H1 (cell line): ENCODE data around the gene ACOX1. TPM values are rescaled to one million over a fixed set of nuclear protein-coding genes. Genes with fewer than 3 reads are reported as not detected.

Source experiments
- CTCF ChIA-PET: fragments of 300-600 bp; sonication (Branson Sonifier 250); formaldehyde crosslinking; loops from one replicate; lab custom pipeline; 2021; ENCODE audit not compliant: partially characterized antibody; lab: Charles Lee
- POLR2A ChIA-PET: fragments of 300-600 bp; sonication (Branson Sonifier 250); formaldehyde crosslinking; loops from one replicate; lab custom pipeline; 2021; ENCODE audit warnings: inconsistent platforms; ENCODE audit not compliant: partially characterized antibody; lab: Charles Lee
- DNase-seq, 2 experiments: peaks; one replicate each; pipeline versions ENCODE4 v3.0.0 to v3.0.0-alpha.2; 2010 to 2022; ENCODE audit warnings: low spot score in 2 of 2, low read depth in 1 of 2, mixed read lengths in 1 of 2
- FAIRE-seq: peaks from 2 replicates; lab custom pipeline; 2011; peaks lifted over from hg19 to GRCh38; lab: Jason Lieb, UNC
- H2AFZ ChIP-seq: 2 replicates; pipeline ENCODE4 v1.8.1; 2012; ENCODE audit warnings: low read length, inconsistent platforms
- H2AK5ac ChIP-seq: 2 replicates; pipeline ENCODE4 v1.6.1; 2013; ENCODE audit warnings: low read depth, low read length
- H2BK120ac ChIP-seq: replicated peaks from 2 replicates; pipeline ENCODE3; 2013; ENCODE audit warnings: low read depth, low read length, inconsistent platforms
- H2BK12ac ChIP-seq: 2 replicates; pipeline ENCODE4 v1.6.1; 2013; ENCODE audit warnings: low read depth, low read length
- H2BK15ac ChIP-seq: 2 replicates; pipeline ENCODE4 v1.6.1; 2013; ENCODE audit warnings: low read length
- H2BK20ac ChIP-seq: 2 replicates; pipeline ENCODE4 v1.6.1; 2013; ENCODE audit warnings: low read length
- H2BK5ac ChIP-seq: 2 replicates; pipeline ENCODE4 v1.6.1; 2013; ENCODE audit warnings: low read depth, low read length
- H3K14ac ChIP-seq: 2 replicates; pipeline ENCODE4 v1.6.1; 2013; ENCODE audit warnings: inconsistent platforms; ENCODE audit not compliant: insufficient read length
- H3K18ac ChIP-seq: 2 replicates; pipeline ENCODE4 v1.6.1; 2013; ENCODE audit warnings: low read length; ENCODE audit errors: extremely low read depth
- H3K23ac ChIP-seq: 2 replicates; pipeline ENCODE4 v1.6.1; 2013; ENCODE audit warnings: inconsistent platforms; ENCODE audit not compliant: insufficient read length
- H3K23me2 ChIP-seq: 2 replicates; pipeline ENCODE4 v1.6.1; 2013; ENCODE audit warnings: low read depth, low read length
- H3K27ac ChIP-seq: 2 replicates; pipeline ENCODE4 v1.6.1; 2011; ENCODE audit warnings: low read depth, low read length, inconsistent platforms
- H3K27me3 ChIP-seq, 4 experiments: replicated peaks in 1 of 4; 1 replicate in 1 of 4; 2 replicates in 3 of 4; pipeline versions ENCODE4 v1.6.1 to v1.8.1; 2011 to 2013; ENCODE audit warnings: low read length in 3 of 4, mild to moderate bottlenecking in 3 of 4, inconsistent platforms in 2 of 4, mixed read lengths in 2 of 4, moderate library complexity in 1 of 4; ENCODE audit not compliant: control insufficient read depth in 3 of 4, insufficient read depth in 3 of 4; ENCODE audit errors: extremely low read depth in 1 of 4
- H3K36me3 ChIP-seq, 4 experiments: 2 replicates each; pipeline versions ENCODE4 v1.6.1 to v1.8.1; 2011 to 2013; ENCODE audit warnings: mild to moderate bottlenecking in 4 of 4, low read length in 3 of 4, moderate library complexity in 2 of 4, control low read depth in 1 of 4, inconsistent platforms in 1 of 4; ENCODE audit not compliant: insufficient read depth in 4 of 4, control insufficient read depth in 2 of 4
- H3K4ac ChIP-seq: replicated peaks from 2 replicates; pipeline ENCODE3; 2013; ENCODE audit warnings: low read length, low read depth, mixed read lengths, inconsistent platforms; ENCODE audit not compliant: insufficient read length
- H3K4me1 ChIP-seq, 4 experiments: replicated peaks in 1 of 4; 1 replicate in 1 of 4; 2 replicates in 3 of 4; pipeline versions ENCODE4 v1.6.1 to v1.8.1; 2011 to 2013; ENCODE audit warnings: low read length in 3 of 4, inconsistent platforms in 2 of 4, mixed read lengths in 1 of 4; ENCODE audit not compliant: insufficient read depth in 4 of 4, control insufficient read depth in 3 of 4
- H3K4me2 ChIP-seq, 2 experiments: 2 replicates each; pipeline versions ENCODE4 v1.6.1 to v1.8.1; 2011 to 2013; ENCODE audit warnings: low read depth in 2 of 2, low read length in 2 of 2, control low read depth in 1 of 2, inconsistent platforms in 1 of 2, mild to moderate bottlenecking in 1 of 2; ENCODE audit not compliant: insufficient read depth in 1 of 2
- H3K4me3 ChIP-seq, 4 experiments: fragments of 200-600, 300-600 bp in 1 of 4; sonication (generic), shearing (Covaris generic), sonication (Bioruptor Twin) in 1 of 4; 2 replicates each; pipeline versions ENCODE4 v1.5.1 to v1.8.1; 2011 to 2016; ENCODE audit warnings: low read length in 4 of 4, low read depth in 3 of 4, control low read depth in 2 of 4, inconsistent platforms in 2 of 4, mild to moderate bottlenecking in 2 of 4, mixed read lengths in 1 of 4, moderate library complexity in 1 of 4; ENCODE audit not compliant: insufficient read depth in 2 of 4; ENCODE audit errors: extremely low read depth in 1 of 4
- H3K56ac ChIP-seq: replicated peaks from 2 replicates; pipeline ENCODE3; 2013; ENCODE audit warnings: low read depth, mild to moderate bottlenecking, mixed read lengths, low read length, inconsistent platforms; ENCODE audit not compliant: insufficient read length
- H3K79me1 ChIP-seq: 2 replicates; pipeline ENCODE4 v1.6.1; 2013; ENCODE audit warnings: low read depth, low read length, control low read depth
- H3K79me2 ChIP-seq, 2 experiments: 2 replicates each; pipeline versions ENCODE4 v1.6.1 to v1.8.1; 2012 to 2013; ENCODE audit warnings: low read length in 2 of 2, mild to moderate bottlenecking in 2 of 2, inconsistent platforms in 1 of 2; ENCODE audit not compliant: insufficient read depth in 2 of 2, control insufficient read depth in 1 of 2
- H3K9ac ChIP-seq, 4 experiments: replicated peaks in 1 of 4; 1 replicate in 1 of 4; 2 replicates in 3 of 4; pipeline versions ENCODE4 v1.6.1 to v1.8.1; 2011 to 2013; ENCODE audit warnings: low read depth in 3 of 4, low read length in 3 of 4, control low read depth in 2 of 4, mild to moderate bottlenecking in 2 of 4, moderate library complexity in 2 of 4, inconsistent platforms in 1 of 4; ENCODE audit errors: extremely low read depth in 1 of 4
- H3K9me3 ChIP-seq, 2 experiments: 2 replicates each; pipeline versions ENCODE4 v1.6.1 to v1.8.1; 2012 to 2013; ENCODE audit warnings: mild to moderate bottlenecking in 2 of 2, moderate library complexity in 2 of 2, control low read depth in 1 of 2, inconsistent platforms in 1 of 2, low read depth in 1 of 2, low read length in 1 of 2, mixed read lengths in 1 of 2; ENCODE audit not compliant: insufficient read depth in 2 of 2
- H4K20me1 ChIP-seq, 2 experiments: replicated peaks in 1 of 2; 2 replicates each; pipeline versions ENCODE3 to v1.8.1; 2011 to 2013; ENCODE audit warnings: inconsistent platforms in 2 of 2, low read length in 2 of 2, mild to moderate bottlenecking in 1 of 2; ENCODE audit not compliant: insufficient read depth in 2 of 2, control insufficient read depth in 1 of 2
- H4K5ac ChIP-seq: 2 replicates; pipeline ENCODE4 v1.6.1; 2013; ENCODE audit warnings: low read length, low read depth, mixed read lengths, inconsistent platforms; ENCODE audit not compliant: insufficient read length
- H4K8ac ChIP-seq: 2 replicates; pipeline ENCODE4 v1.8.0; 2013; ENCODE audit warnings: mild to moderate bottlenecking, moderate library complexity, low read length, inconsistent platforms; ENCODE audit not compliant: insufficient read depth; ENCODE audit errors: extremely low read depth
- H4K91ac ChIP-seq: replicated peaks from 2 replicates; pipeline ENCODE3; 2013; ENCODE audit warnings: low read length, mixed read lengths, inconsistent platforms; ENCODE audit not compliant: insufficient read length
- CTBP2 ChIP-seq: IDR thresholded peaks from 2 replicates; pipeline ENCODE4 v1.7.0; 2011; ENCODE audit warnings: borderline replicate concordance, mild to moderate bottlenecking, moderate library complexity, mixed read lengths, low read length; ENCODE audit not compliant: insufficient read depth, insufficient read length
- E2F6 ChIP-seq: IDR thresholded peaks from 2 replicates; pipeline ENCODE4 v1.6.1; 2012; ENCODE audit warnings: inconsistent platforms
- EGR1 ChIP-seq: IDR thresholded peaks from 2 replicates; pipeline ENCODE4 v1.6.1; 2011; ENCODE audit warnings: low read depth, low read length, borderline replicate concordance
- EP300 ChIP-seq, 2 experiments: IDR thresholded peaks; 1 replicate in 1 of 2; 2 replicates in 1 of 2; pipeline ENCODE4 v1.6.1; 2011 to 2012; ENCODE audit warnings: low read depth in 2 of 2, low read length in 2 of 2, mild to moderate bottlenecking in 2 of 2, borderline replicate concordance in 1 of 2, inconsistent platforms in 1 of 2, moderate library complexity in 1 of 2
- POLR2AphosphoS5 ChIP-seq: IDR thresholded peaks from 2 replicates; pipeline ENCODE4 v1.6.1; 2011; ENCODE audit warnings: low read depth, low read length
- SAP30 ChIP-seq: fragments of 300-600 bp; sonication (generic); IDR thresholded peaks from 2 replicates; pipeline ENCODE4 v1.7.1; 2012; ENCODE audit warnings: low read length, moderate library complexity, mild to moderate bottlenecking, inconsistent platforms; ENCODE audit not compliant: insufficient read depth, insufficient replicate concordance
- SP2 ChIP-seq: IDR thresholded peaks from 2 replicates; pipeline ENCODE4 v1.6.1; 2012; ENCODE audit warnings: mild to moderate bottlenecking, low read length, inconsistent platforms
- SP4 ChIP-seq: IDR thresholded peaks from 2 replicates; pipeline ENCODE4 v1.6.1; 2012; ENCODE audit warnings: low read length, inconsistent platforms
- SUZ12 ChIP-seq: fragments of 200-600 bp; sonication (generic); IDR thresholded peaks from 2 replicates; pipeline ENCODE4 v1.6.1; 2012; ENCODE audit warnings: mild to moderate bottlenecking, inconsistent platforms, low read length, moderate library complexity, mixed read lengths
- TAF7 ChIP-seq: optimal IDR thresholded peaks from 2 replicates; pipeline ENCODE3; 2011; ENCODE audit warnings: low read depth, mild to moderate bottlenecking, inconsistent platforms, low read length, moderate library complexity, borderline replicate concordance
- TBP ChIP-seq: IDR thresholded peaks from 2 replicates; pipeline ENCODE4 v1.6.1; 2011; ENCODE audit warnings: low read depth, low read length, improper control_type of control experiment
- WGBS, 2 experiments: shearing (Covaris generic) in 1 of 2; methylation state at CpG; one replicate each; pipeline versions ENCODE4 v1.1.6 to v1.1.7; 2013 to 2015; ENCODE audit warnings: low lambda C conversion rate in 2 of 2, mixed read lengths in 2 of 2, inconsistent platforms in 1 of 2, low coverage in 1 of 2, missing lambda C conversion rate in 1 of 2; ENCODE audit not compliant: insufficient replicate concordance in 2 of 2, insufficient coverage in 1 of 2, insufficient read length in 1 of 2; ENCODE audit errors: extremely low coverage in 1 of 2, missing lambda C conversion rate in 1 of 2; 5-methylcytosine and 5-hydroxymethylcytosine counted together
- polyA plus RNA-seq, 7 experiments: library from polyadenylated mRNA; depleted of rRNA in 3 of 7; stranded (reverse) in 5 of 7; unstranded in 2 of 7; fragments of >200 nt in 5 of 7; fragments of 200-250 nt in 2 of 7; gene quantifications; 1 replicate in 5 of 7; 2 replicates in 1 of 7; 4 replicates in 1 of 7; pipeline versions ENCODE4 v1.2.1 to v1.2.3, GENCODE V29; 2011 to 2013; ENCODE audit warnings: missing spikeins in 2 of 7, mixed read lengths in 2 of 7
- total RNA-seq: library from RNA; stranded (reverse); fragmentation: NEBNext Ultra II Directional; extraction: Animal tissue kit (Norgen Biotek cat#: 25700); gene quantifications from 2 replicates; pipeline ENCODE4 v1.2.1, GENCODE V29; 2021

ACOX1 gene
- total and polyA plus RNA-seq, 2 of the 8 experiments (the other 6 are each of a cell fraction or from before 2014, with no cell fraction given), result 10.5 to 30.4 TPM

DNA sequence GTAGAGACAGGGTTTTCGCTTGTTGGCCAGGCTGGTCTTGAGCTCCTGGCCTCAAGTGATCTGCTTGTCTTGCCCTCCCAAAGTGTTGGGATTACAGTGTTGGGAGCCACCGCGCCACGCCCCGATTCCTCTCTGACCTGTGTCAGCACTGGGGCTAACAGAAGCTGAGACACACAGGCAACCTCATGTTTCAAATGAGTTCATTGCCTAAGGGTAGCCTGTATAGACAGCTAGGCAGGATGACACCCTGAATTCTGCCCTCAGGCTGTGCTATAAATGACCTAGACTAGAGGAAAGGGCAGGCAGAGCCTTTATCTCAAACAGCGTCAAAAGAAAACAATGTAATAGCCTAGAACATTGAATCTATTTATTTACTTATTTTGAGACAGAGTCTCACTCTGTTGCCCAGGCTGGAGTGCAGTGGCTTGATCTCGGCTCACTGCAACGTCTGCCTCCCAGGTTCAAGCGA lies 19.4 kb upstream of the ACOX1 start:
- Histone ChIP-seq H2AK5ac (no peak overlapping the region), H3K14ac (no peak overlapping the region), H2AFZ (no peak overlapping the region), H4K5ac (no peak overlapping the region), H2BK120ac (no peak overlapping the region), H4K8ac (no peak overlapping the region), H4K91ac (no peak overlapping the region), H3K23ac (no peak overlapping the region), H3K27me3 (no peaks in the 10 kb centered on the region), H3K18ac (no peak overlapping the region), H3K56ac (no peak overlapping the region), H2BK5ac (no peak overlapping the region), H3K27ac (no peak overlapping the region), H2BK12ac (no peak overlapping the region), H3K9ac (no peak overlapping the region), H3K36me3 (peaks cover 0 to 2% (median under 1%) of the 10 kb centered on the region in 4 experiments; a peak in 2 of 8 replicates), H3K4me3 (no peak overlapping the region), H3K4ac (no peak overlapping the region), H2BK20ac (no peak overlapping the region), H4K20me1 (no peaks in the 10 kb centered on the region), H3K23me2 (no peaks in the 10 kb centered on the region), H3K9me3 (no peaks in the 10 kb centered on the region), H2BK15ac (no peak overlapping the region), H3K4me2 (no peak overlapping the region), H3K4me1 (no peaks in the 10 kb centered on the region; a peak in 3 of 7 replicates), H3K79me1 (no peaks in the 10 kb centered on the region), H3K79me2 (no peaks in the 10 kb centered on the region)
- DNase-seq, result no peak
- 88% methylated on average over 9 of the region's 9 CpGs; no CpG with 5 or more reads in 1 of the 2 experiments for WGBS, 2 experiments
- CTCF ChIA-PET, result interaction anchor here (0.6 to 32.0 kb wide), 10 partner anchors 9 to 303 kb away, joined by 3 to 885 read pairs (median 4); partner anchors contain the start of genes EVPL, MRPL38 and TRIM65
- FAIRE-seq, result no peak
- POLR2A ChIA-PET, result interaction anchor here (0.6 to 1.8 kb wide), 4 partner anchors 10 to 57 kb away, joined by 3 to 8 read pairs (median 4); partner anchors contain the start of gene FBF1
- TF ChIP-seq SP2, result no peak
- TF ChIP-seq CTBP2, result no peak
- no peak for TF ChIP-seq SUZ12
- no peak for TF ChIP-seq TAF7
- TF ChIP-seq EGR1, result no peak
- no peak for TF ChIP-seq SAP30
- no peak for TF ChIP-seq E2F6
- no peak for TF ChIP-seq POLR2AphosphoS5
- no peak for TF ChIP-seq TBP
- TF ChIP-seq SP4, result no peak
- TF ChIP-seq EP300 (IDR thresholded peaks at IDR 0.05; ENCODE audit: borderline replicate concordance in 1 of 2, low read depth in 2 of 2, low read length in 2 of 2), result no peak
